HuH-7.5 (cell line): ENCODE measurements around the gene LRP6.
"Not testable (repeated sequence)": the region's sequence is repeated elsewhere in the genome, so short reads cannot be mapped to it uniquely, and the experiment has no call there.

ENCODE experiments used
- DNase-seq: peaks from one replicate; pipeline ENCODE4 v3.0.0; 2011; ENCODE audit warnings: low spot score

The LRP6 gene

DNA sequence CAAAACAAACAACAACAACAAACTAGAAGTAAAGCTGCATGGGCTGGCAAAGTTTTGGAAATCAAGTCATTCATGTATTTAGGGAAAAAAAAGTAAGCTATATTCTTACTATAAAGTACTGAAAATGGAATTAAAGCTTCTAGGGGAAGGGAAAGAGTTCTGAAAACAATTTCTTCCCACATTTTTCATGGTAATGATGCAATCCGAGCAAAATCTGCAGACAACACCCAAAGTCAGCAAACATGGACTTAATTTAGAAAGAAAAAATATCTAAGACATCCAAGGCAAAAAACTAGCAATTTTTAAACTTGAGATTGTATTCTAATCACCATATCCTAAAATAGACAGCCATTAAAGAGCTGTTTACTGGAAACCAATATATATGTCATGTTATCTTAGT is 86.3 kb downstream of the LRP6 start:
- no peak for DNase-seq

DNA sequence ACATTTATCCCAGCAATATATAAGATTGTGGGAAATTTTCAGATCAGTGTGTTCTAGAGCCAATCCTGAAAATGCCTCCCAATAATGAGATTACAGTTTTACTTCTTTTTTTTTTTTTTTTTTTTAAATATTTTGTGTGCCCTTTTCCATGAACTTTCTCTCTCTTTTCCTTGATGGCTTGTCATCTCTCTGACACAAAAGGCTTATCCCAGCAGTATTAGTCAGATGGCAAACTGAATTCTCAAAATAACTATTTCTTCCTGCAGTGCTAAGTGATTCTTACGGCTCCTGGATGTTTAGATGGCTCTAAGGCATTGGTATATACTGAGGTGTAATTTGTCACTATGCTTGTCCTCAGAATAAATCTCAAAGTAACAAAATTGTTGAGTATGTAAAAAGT is 86.7 kb downstream of the LRP6 start:
- no peak for DNase-seq

DNA sequence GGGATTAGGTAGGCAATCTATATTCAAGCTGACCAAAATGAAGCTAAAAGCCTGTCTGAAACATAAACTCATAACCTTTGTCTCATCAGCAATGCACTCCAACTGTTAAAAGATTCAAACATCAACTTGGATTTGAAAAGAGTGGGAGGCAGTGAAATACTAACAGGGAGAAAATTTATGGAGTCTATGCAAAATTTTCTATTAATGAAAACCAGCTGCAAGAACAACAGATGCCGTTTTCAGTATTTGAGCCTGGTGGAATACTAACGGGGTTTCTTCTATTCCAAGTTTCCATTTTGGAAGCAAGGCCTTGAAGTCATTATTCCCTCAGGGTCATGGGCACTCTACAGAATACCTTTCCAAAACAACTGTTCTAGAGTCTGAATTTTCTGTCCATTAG is 88.3 kb downstream of the LRP6 start:
- DNase-seq, result no peak

DNA sequence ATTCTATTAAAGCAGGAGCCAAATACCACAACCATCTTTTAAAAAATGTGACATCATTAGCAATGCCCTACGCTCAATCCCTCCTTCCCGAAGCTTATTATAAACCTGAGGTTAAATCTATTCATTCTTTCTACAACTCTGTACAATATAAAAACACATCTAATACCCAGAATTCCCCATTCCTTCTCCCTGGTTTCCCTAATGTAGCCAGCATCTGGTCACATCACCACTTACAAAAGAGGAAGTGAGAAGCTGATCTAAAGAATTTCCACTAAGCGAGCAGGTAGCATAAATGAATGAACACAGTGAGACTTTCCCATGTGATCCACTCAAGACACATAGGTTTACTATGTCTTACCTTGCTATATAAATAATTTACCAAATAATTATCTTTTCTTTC is 90.4 kb downstream of the LRP6 start:
- DNase-seq, result no peak

DNA sequence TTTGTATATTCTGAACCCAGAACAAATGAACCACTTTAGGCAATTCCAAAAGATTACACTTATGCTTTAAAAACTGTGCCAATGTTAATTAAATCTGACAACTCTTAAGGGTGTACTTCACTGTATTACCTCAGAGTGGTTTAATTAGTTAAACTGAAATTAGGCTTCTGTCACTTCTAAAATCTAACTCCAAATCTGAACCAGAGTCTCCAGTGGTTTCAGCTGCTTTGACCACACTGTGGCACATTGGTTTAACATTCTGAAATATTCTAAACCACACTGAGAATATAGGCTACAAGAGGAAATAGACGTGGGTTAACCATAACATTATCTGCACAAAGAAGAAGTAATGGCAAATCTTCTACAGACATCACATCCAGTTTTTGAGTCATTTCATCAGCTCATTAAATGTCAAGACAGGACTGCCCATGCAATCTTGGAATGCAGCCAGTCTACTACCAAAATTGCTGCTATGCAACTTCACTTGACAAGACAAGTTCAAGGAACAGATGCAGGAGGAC is 94.8 kb downstream of the LRP6 start:
- no peak for DNase-seq

DNA sequence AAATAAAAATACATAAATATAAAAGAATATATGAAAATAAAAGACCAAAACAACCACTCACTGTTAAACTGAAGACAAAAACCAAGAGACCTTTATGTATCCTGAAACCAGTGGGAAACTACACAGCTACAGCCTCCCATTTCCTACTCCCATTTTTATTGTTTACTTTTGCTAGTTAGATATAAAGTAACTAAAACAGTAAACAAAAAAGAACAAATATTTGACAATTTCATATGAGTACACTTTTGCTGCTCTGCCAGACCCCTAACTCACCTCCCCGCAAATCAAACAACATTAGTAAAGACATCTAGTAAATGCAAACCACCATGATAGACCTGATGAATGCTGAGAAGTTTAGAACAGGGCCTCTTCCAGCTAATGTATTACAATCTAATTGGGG is 99.0 kb downstream of the LRP6 start:
- DNase-seq, result peak; percentile 11

DNA sequence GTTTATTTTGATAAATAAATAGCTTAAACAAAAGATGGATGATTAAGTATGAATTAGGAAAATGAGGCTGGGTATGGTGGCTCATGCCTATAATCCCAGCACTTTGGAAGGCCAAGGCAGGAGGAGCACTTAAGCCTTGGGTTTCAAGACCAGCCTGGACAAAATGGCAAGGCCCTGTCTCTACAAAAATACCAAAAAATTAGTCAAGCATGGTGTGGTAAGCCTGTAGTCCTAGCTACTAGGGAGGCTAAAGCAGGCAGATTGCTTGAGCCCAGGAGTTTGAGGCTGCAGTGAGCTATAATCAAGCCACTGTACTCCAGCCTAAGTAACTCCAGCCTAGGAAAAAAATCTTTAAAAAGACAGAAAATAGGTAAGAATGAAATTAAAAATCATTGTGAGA is 100.1 kb downstream of the LRP6 start:
- DNase-seq, result no peak

DNA sequence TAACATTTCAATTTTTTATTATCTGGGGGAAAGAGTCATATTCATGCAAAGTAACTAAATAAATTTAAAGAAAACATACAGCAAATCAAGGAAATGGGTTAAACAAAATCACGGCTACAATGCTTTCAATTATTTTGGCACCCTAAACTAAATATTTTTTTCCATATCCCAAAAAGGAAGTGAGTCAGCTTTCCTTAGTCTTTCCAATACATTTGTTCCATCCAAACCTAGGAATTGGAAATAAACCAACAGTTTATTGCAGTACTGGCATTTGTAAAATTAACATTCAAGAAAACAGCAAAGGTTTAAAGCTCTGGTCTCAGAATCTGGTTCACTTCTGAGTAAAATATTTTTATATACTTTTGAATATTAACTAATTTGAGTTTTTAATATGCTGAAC is 106.9 kb downstream of the LRP6 start:
- no peak for DNase-seq

DNA sequence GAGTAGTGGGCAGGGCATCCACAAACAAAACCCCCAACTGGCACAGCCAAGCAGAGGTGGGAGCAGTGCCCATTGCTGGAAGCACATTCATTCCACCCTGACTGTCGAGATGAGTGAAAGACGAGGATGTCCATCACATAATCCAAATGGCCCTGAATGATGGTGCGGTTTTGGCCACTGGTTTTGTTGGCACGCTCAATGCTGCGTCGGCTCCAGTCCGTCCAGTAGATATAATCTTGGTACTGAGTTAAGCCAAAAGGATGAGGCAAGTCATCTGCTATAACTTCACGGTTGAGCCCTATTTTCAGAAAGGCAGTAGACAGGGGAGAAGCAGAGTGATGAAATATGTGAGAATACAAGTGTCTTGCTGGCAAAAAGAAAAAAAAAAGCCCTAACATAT is 108.0 kb downstream of the LRP6 start:
- no peak for DNase-seq

DNA sequence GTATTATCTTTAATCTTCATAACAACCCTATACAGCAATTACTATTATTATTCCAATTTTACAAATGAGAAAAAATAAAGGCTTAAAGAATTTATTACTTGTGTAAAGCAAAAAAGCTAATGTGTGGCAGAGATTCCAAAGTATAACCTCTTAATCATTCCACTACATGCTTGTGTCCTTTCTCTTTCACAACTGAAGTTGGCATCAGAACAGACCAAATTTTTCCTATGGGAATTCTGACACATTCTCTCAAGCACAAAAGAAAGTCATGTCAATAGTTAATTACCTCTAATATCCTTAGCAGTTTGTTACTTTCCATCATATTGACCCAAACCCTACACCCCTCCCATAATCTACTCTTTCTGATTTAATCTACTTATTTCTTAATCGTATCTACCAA is 109.4 kb downstream of the LRP6 start:
- no peak for DNase-seq

DNA sequence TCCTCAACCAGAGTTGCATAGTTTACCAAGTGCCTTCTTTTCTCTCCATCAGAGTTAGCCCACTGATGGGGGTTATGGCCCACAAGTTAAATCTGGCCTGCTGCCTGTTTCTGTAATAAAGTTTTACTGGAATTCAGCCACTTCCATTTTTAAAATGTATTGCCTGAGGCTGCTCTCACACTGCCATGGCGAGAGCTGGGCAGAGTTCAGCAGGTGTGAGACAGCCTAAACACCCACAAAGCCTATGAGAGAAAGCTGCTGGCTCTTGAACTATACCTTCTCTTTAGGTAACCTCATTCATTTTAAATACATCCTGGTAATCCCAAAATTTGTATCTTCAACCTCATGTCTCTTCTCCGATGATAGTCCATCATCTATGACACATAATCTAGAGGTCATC is 110.0 kb downstream of the LRP6 start:
- no peak for DNase-seq

DNA sequence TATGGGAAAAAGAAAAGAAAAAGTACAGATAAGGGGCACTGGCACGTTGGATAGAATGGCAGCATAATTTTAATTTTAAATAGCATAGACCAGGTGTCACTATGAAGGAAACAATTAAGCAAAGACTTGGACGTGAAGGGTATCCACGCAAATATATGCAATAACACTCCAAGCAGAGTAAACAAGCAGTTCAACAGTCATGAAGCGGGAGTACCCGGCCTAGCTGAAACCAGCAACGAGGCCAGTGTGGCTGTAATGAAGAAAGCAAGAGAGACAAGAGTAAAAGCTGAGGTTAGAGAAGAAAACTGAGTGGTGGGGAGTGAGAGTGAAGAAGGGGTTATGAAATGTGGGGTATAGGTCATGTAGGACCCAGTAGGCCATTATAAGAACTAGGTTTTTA is 110.7 kb downstream of the LRP6 start:
- no peak for DNase-seq

DNA sequence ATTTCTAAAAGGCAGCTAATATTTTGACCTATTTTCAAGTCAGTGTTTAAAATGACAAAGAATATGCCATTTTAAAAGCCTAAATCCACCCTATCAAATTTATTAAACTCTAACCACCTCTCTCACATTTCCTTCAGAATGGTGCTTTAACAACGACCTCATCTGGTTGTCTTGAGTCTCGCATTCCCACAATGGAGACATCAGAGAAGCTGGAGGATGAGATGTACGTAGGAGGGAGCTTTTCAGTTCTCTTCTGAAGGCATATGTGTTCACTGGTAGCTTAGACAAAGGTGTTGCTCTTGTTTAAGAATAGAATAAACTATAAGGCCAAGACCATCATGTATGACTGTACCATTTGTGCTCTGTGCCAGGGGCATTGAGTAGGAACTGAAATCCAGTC is 113.2 kb downstream of the LRP6 start:
- DNase-seq, result no peak

DNA sequence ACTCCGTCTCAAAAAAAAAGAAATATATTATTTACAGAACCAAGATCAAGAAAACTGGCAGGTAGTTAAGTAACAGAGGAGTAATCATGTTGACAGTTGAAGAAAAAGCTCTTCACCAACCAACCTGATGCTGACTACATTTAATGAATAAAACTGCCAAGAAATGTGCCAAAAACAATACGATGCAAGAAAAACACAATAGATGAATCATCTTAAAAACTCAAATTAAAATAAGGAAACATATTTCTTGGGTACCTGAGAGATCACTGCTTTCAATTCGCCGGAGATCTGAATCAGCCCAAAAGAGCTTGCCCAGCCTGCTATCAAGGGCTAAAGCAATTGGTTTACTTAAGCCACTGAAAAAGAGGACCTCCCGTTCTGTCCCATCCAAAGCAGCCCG is 119.7 kb downstream of the LRP6 start:
- DNase-seq, result no peak

DNA sequence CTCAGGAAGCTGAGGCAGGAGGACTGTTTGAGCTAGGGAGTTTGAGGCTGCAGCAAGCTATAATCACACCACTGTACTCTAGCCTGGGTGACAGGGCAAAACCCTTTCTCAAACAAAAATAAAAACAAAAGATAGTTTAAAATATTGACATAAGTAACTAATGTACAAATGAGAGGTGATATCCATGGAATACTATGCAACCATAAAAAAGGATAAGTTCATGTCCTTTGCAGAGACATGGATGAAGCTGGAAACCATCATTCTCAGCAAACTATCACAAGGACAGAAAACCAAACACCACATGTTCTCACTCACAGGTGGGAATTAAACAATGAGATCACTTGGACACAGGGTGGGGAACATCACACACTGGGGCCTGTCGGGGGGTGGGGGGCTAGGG is 122.3 kb downstream of the LRP6 start:
- DNase-seq, result not testable (repeated sequence)

DNA sequence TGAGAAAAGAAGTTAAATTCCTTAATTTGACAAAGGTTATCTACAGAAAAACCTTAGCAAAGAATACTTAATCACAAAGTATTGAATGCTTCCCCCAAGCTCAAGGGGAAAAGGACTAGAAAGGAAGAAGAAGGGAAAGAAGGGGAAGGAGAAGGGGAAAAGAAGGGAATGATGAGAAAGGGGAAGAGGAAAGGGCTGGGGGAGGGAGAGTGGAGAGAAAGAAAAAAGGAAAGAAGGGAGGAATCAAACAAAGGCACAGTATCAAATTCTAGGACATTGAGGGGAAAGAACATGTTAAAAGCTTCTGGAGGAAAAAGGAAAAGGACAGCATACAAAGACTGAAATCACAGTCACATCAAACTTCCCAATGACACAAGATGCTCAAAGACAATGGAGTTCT is 125.8 kb downstream of the LRP6 start:
- DNase-seq, result no peak

DNA sequence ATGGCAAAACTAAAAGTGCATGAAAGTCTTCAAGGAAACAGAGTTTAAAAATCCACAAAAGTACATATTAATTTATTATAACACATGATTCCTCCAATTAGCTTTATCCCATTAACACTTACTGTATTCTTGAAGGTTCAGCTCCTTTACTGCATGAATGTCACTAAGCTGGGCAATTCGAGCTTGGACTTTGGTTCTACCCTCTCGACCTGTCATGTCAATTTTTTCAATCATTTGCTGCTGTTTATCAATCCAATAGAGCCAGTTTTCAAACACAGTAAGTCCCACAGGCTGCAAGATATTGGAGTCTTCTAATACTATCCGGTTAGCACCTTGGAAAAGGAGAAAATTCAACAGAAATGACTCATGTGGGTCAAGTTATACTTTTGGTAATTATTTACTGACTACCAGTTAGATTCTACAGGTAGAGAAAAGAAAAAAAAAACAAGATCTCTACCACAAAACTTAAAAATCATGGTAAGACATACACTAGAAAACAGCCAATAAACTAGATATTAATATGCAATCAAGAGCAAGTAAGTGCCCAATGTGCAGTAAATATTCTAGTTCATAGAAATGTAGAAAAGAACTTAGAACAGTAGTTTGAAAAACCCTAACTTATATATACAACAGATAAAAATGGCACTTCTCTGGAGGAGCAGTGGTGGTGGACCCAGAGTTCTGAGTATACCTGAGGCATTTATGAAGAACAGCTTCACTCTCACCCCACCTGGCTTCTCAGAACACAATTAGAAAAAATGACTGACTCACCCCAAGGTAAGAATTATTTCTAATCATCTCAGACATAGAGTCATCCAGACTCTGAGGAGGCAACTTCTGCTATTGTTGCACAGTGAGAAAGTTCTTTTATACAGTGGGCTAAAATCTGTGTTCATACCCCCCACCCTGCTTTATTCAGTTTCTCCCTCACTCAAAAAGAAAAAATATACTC is 128.4 kb downstream of the LRP6 start:
- no peak for DNase-seq

DNA sequence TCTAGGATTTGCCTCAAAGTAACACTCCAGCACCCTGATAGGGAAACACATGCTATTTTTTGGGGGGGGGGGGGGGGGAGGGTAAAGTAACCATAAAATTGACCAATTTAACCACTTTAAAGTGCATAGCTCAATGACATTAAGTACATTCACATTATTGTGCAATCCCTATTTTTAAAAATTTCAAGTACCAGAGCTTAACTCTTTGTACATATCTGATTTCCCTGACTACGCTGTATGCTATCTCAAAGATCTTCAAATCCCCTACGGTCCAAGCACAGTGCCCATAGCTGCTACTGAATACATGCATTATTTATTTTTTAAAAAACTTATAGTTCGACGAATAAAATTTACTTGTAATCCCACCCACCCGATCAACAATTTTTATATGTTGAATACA is 133.1 kb downstream of the LRP6 start:
- DNase-seq, result no peak

DNA sequence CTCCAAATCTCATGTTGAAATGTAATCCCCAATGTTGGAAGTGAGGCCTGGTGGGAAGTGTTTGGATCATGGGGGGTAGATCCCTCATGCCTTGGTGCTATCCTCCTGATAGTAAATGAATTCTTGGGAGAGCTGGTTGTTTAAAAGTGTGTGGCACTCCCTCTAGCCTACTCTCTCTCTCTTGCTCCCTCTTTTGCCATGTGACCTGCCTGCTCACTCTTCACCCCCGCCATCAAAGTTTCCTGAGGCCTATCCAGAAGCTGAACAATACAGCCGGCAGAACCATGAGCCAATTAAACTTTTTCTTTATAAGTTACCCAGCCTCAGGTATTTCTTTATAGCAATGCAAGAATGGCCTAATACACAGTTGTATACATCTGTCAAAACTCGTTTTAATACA is 133.6 kb downstream of the LRP6 start:
- DNase-seq, result no peak

DNA sequence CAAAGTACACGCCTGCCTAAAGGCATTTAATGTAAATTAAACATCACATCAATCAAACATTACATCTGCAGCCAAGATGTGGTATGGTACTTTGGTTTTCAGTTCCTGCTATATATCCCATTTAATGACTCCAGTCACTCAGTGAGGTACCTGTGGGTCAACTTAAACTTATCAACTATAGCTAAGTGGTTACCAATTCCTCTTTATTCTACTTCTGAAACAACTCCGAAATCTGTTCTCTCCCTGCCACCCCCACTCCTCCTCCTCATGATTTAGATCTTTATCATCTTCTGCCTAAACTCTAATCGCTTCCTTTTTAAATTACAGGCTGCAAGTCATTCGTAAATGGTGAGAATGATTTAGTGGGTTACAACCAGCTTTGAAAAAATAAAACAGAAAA is 138.2 kb downstream of the LRP6 start:
- no peak for DNase-seq

DNA sequence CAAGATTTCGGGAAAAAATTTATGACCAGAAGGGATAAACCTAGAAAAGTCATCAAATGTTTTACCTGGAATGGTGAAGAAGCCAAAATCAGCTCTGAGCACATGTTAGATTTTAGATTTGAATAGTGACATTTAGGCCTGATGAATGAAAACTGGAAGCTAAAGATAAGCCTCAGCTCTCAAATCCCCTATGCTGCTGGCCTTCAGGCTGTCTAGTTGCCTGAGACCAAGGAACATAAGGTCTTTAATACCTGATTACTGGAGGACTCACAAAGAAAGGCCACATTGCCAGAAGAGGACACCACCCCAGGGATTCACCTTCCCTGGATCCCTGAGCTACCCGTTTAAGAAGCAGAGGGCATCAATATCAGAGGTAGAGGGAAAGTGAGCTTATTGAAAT is 139.5 kb downstream of the LRP6 start:
- DNase-seq, result no peak

DNA sequence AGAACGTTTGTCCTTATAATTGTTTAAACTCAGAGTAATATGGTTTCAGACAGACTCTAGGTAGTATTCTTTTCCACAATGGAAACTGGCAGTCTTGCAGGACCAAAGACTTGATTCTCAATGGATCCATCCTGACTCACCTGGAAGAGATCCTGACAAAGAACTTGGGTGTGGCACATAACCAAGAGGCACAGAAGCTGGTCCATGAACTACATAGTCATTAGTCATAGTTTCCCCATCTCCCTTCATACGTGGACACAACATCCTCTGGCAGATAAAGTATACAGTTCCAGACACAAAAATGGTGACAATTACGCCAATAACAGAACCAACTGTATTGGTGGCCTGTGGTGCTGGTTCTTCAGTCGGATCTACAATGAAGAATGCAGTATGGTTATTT is 140.3 kb downstream of the LRP6 start:
- DNase-seq, result no peak

DNA sequence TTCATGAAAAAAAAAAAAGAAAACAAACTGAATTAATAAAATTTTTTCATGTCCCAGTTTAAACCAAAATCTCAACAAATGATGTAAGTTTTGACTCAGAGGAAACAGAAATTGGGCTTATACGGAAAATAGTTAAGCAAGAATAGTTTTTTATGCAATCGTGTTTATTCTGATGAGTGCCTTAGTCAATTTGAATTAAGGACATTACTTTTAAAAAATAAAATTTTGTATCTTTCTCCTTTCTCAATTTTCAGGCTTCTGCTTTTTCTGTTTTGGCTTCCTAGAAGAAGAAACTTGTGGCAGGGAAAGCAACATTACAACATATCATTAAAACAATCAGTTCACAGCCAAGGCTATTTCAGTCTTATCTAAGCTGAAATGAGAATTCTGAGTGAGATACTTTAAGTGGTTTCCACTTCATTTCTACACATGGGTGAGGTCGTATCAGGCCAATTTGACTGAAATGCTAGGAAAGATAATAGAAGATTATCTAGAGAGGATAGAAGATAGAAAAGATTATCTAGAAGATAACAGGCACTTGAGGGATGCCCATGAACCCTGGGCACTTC is 143.7 kb downstream of the LRP6 start:
- no peak for DNase-seq

DNA sequence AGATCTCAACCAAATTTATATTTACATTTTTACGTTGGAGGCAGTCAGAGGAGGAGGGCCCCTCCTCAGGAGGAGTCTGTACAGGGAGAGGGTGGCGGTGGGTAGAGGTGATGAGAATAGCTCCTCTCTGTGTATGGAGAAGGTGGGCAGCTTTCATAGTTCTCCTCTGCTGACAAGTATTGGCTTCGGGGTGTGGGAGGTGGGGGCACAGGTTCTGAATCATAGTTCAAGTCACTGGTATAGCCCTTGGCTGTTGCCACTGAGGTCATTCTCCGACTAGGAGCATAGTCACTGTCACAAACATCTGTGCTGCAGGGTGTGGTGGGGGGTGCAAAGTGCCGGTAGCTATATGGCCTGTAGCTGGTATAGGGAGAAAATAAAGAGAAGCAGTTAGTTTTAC is 145.8 kb downstream of the LRP6 start:
- DNase-seq, result no peak
